Renal cortex interstitium (tissue), 11 donors: ENCODE measurements around the gene HKDC1. TPM values are rescaled to one million over a fixed set of nuclear protein-coding genes. Genes with fewer than 3 reads are reported as not detected.
"Not testable (repeated sequence)": the region's sequence is repeated elsewhere in the genome, so short reads cannot be mapped to it uniquely, and the experiment has no call there.

Experiments used
- DNase-seq, 11 donors: peaks; one replicate each; pipeline ENCODE4 v3.0.0-alpha.2; 2013; ENCODE audit warnings: low read depth in 9 of 11, low spot score in 4 of 11; ENCODE audit errors: extremely low read depth in 1 of 11
- polyA plus RNA-seq, 3 donors: library from polyadenylated mRNA; unstranded; fragments of 120-200 nt; gene quantifications; one replicate each; pipeline ENCODE4 v1.2.1, GENCODE V29; 2013; ENCODE audit not compliant: insufficient read length in 3 of 3

The HKDC1 gene
- polyA plus RNA-seq, 3 donors = 15.3 to 34.1 (median 15.6) TPM

GRCh38 chr10:69262292-69262751 lies 42.2 kb downstream of the HKDC1 start:
- peak in 2 of 11 donors; percentile 17 to 18 for DNase-seq

GRCh38 chr10:69265521-69265920 lies 45.4 kb downstream of the HKDC1 start:
- no peak for DNase-seq

GRCh38 chr10:69268761-69269416 lies 48.8 kb downstream of the HKDC1 start:
- no peak for DNase-seq

- DNase-seq = no peak
Observed at GRCh38 chr10:69269761-69270160, 49.6 kb downstream of the HKDC1 start.

- no peak for DNase-seq
Observed at GRCh38 chr10:69270990-69271389, 50.9 kb downstream of the HKDC1 start.

GRCh38 chr10:69272624-69273023 lies 52.5 kb downstream of the HKDC1 start:
- no peak for DNase-seq

- DNase-seq = no peak
Observed at GRCh38 chr10:69275444-69275843, 55.3 kb downstream of the HKDC1 start.

- DNase-seq = no peak
Observed at GRCh38 chr10:69276503-69276902, 56.4 kb downstream of the HKDC1 start.

- DNase-seq = no peak
Observed at GRCh38 chr10:69278446-69278963, 58.4 kb downstream of the HKDC1 start, which contains the start of gene HK1. Gene HK1 (plus strand): TSS chr10:69278496.

GRCh38 chr10:69279110-69279509 lies 59.0 kb downstream of the HKDC1 start:
- no peak for DNase-seq

GRCh38 chr10:69281507-69282413 lies 61.6 kb downstream of the HKDC1 start:
- no peak for DNase-seq

GRCh38 chr10:69284402-69284801 lies 64.3 kb downstream of the HKDC1 start:
- DNase-seq = not testable (repeated sequence)

GRCh38 chr10:69285699-69286098 lies 65.6 kb downstream of the HKDC1 start:
- DNase-seq = no peak

GRCh38 chr10:69287181-69287580 lies 67.0 kb downstream of the HKDC1 start:
- DNase-seq = no peak

- DNase-seq = no peak
Observed at GRCh38 chr10:69290993-69291392, 70.9 kb downstream of the HKDC1 start.

- no peak for DNase-seq
Observed at GRCh38 chr10:69292459-69292858, 72.3 kb downstream of the HKDC1 start.

GRCh38 chr10:69295027-69295636 lies 75.0 kb downstream of the HKDC1 start:
- DNase-seq = no peak

- DNase-seq = no peak
Observed at GRCh38 chr10:69303632-69304051, 83.5 kb downstream of the HKDC1 start.

- no peak for DNase-seq
Observed at GRCh38 chr10:69306421-69306820, 86.3 kb downstream of the HKDC1 start.

- DNase-seq = no peak
Observed at GRCh38 chr10:69307434-69307833, 87.3 kb downstream of the HKDC1 start.
